WTC11 (cell line): ENCODE results near the gene BIVM.

Experiments
- ATF3 ChIP-seq: sonication (generic); formaldehyde crosslinking; conservative IDR thresholded peaks from 2 replicates; pipeline ENCODE4 v1.8.1; 2022; ENCODE audit warnings: mild to moderate bottlenecking, missing genetic modification reagents
- CTCF ChIP-seq: fragments of 200-600 bp; IDR thresholded peaks from 2 replicates; pipeline ENCODE4 v1.8.0; 2022; ENCODE audit warnings: antibody characterized with exemption
- IRF1 ChIP-seq: sonication (generic); formaldehyde crosslinking; IDR thresholded peaks from 2 replicates; pipeline ENCODE4 v1.8.0; 2023; ENCODE audit warnings: missing genetic modification reagents
- JUN ChIP-seq: sonication (generic); formaldehyde crosslinking; IDR thresholded peaks from 2 replicates; pipeline ENCODE4 v1.8.0; 2023; ENCODE audit warnings: mild to moderate bottlenecking, missing genetic modification reagents
- NFYB ChIP-seq: sonication (generic); formaldehyde crosslinking; conservative IDR thresholded peaks from 2 replicates; pipeline ENCODE4 v1.8.0; 2022; ENCODE audit warnings: low read depth, missing genetic modification reagents
- SP1 ChIP-seq: sonication (generic); formaldehyde crosslinking; conservative IDR thresholded peaks from 2 replicates; pipeline ENCODE4 v1.8.1; 2022; ENCODE audit warnings: missing genetic modification reagents
- USF2 ChIP-seq: sonication (generic); formaldehyde crosslinking; IDR thresholded peaks from 2 replicates; pipeline ENCODE4 v1.8.1; 2023; ENCODE audit warnings: mild to moderate bottlenecking, missing genetic modification reagents, moderate library complexity
- ZNF281 ChIP-seq: sonication (generic); formaldehyde crosslinking; IDR thresholded peaks from 2 replicates; pipeline ENCODE4 v1.8.0; 2023; ENCODE audit warnings: mild to moderate bottlenecking, missing genetic modification reagents

GRCh38 chr13:102816708-102817107 lies 17.8 kb downstream of the BIVM start:
- no peak for TF ChIP-seq CTCF
- TF ChIP-seq ZNF281 (CRISPR knock-in tag): no peak
- TF ChIP-seq JUN (CRISPR knock-in tag): no peak
- TF ChIP-seq NFYB (CRISPR knock-in tag): no peak
- TF ChIP-seq IRF1 (CRISPR knock-in tag): no peak
- TF ChIP-seq SP1 (CRISPR knock-in tag): no peak
- no peak for TF ChIP-seq ATF3 (CRISPR knock-in tag)
- TF ChIP-seq USF2 (CRISPR knock-in tag): no peak
